Mammary epithelial cell (primary cell): ENCODE data around the gene SLC9A9.

Experiments
- EZH2 ChIP-seq: IDR thresholded peaks from 2 replicates; pipeline ENCODE4 v1.6.1; 2012; ENCODE audit warnings: low read length, inconsistent platforms, borderline replicate concordance
- TF ChIP-seq, protein P1 (sequence below), 2 donors: IDR thresholded peaks in 1 of 2; conservative IDR thresholded peaks in 1 of 2; 2 replicates each; pipeline ENCODE4 v1.5.1; 2011 to 2012; ENCODE audit warnings: inconsistent platforms in 2 of 2, low read length in 2 of 2, mild to moderate bottlenecking in 2 of 2, control low read depth in 1 of 2, low read depth in 1 of 2; ENCODE audit not compliant: insufficient read depth in 1 of 2; ENCODE audit errors: extremely low read depth in 1 of 2

DNA sequence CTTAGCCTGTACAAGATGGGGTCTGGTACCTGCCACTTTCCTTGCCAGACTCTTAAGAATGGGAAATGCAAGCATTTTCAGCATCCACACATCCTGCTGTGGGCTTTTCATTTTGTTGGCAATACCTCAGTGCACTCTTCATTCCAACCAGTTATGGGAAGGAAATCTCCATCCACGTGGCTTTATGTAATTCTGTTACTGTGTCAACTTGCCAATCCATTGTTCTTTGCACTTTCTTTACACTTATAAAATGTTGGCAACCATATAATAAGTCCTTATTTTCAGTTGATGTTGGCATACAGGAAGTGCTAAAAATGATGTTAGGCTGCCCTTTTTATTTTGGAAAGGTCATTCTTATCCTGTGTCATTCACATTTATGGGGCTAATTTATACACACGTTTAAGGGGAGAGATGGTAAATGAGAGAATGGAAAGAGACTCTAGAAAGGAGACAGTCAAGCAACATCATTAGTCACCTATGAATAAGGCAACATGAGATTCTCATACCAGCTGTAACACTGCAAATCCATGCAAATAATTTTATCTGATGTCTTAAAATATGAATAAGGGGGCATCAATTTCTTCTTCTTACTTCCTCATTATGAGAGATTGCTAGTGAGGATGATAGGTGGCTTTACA, 490.0 kb downstream of the SLC9A9 start:
- TF ChIP-seq, protein P1, sequence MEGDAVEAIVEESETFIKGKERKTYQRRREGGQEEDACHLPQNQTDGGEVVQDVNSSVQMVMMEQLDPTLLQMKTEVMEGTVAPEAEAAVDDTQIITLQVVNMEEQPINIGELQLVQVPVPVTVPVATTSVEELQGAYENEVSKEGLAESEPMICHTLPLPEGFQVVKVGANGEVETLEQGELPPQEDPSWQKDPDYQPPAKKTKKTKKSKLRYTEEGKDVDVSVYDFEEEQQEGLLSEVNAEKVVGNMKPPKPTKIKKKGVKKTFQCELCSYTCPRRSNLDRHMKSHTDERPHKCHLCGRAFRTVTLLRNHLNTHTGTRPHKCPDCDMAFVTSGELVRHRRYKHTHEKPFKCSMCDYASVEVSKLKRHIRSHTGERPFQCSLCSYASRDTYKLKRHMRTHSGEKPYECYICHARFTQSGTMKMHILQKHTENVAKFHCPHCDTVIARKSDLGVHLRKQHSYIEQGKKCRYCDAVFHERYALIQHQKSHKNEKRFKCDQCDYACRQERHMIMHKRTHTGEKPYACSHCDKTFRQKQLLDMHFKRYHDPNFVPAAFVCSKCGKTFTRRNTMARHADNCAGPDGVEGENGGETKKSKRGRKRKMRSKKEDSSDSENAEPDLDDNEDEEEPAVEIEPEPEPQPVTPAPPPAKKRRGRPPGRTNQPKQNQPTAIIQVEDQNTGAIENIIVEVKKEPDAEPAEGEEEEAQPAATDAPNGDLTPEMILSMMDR (conservative IDR thresholded peaks at IDR 0.05 in 1 of 2, IDR thresholded peaks at IDR 0.05 in 1 of 2; ENCODE audit: extremely low read depth in 1 of 2, insufficient read depth in 1 of 2, low read depth in 1 of 2, low read length in 2 of 2), result no peak
- TF ChIP-seq EZH2, result no peak
